ENCODE measurements around the gene ENPP6. TPM values are rescaled to one million over a fixed set of nuclear protein-coding genes. Genes with fewer than 3 reads are reported as not detected.

The ENPP6 gene
- total RNA-seq, 1 donor from 2014 or later = not detected

GRCh38 chr4:184168406-184169019 lies 49.2 kb downstream of the ENPP6 start:
- Mint-ChIP-seq H3K4me3 (ENCODE audit: unreplicated experiment) (no peak overlapping the region), H3K27me3 (ENCODE audit: unreplicated experiment) (peaks cover 2% of the 10 kb centered on the region), H3K27ac (ENCODE audit: unreplicated experiment) (no peak overlapping the region), H3K4me1 (ENCODE audit: low read depth, unreplicated experiment) (peaks cover 15% of the 10 kb centered on the region), H3K36me3 (ENCODE audit: unreplicated experiment) (peaks cover 6% of the 10 kb centered on the region), H3K9me3 (ENCODE audit: unreplicated experiment) (peaks cover 4% of the 10 kb centered on the region)
- DNase-seq = peak; percentile 90
- peak; percentile 97 for TF ChIP-seq CTCF (IDR thresholded peaks at IDR 0.05; ENCODE audit: partially characterized antibody, unreplicated experiment)

GRCh38 chr4:184167576-184167975 lies 50.1 kb downstream of the ENPP6 start:
- Mint-ChIP-seq H3K27me3 (ENCODE audit: unreplicated experiment) (peaks cover 2% of the 10 kb centered on the region), H3K4me3 (ENCODE audit: unreplicated experiment) (no peak overlapping the region), H3K36me3 (ENCODE audit: unreplicated experiment) (peaks cover 6% of the 10 kb centered on the region), H3K27ac (ENCODE audit: unreplicated experiment) (no peak overlapping the region), H3K9me3 (ENCODE audit: unreplicated experiment) (peaks cover 4% of the 10 kb centered on the region), H3K4me1 (ENCODE audit: low read depth, unreplicated experiment) (peaks cover 15% of the 10 kb centered on the region)
- no peak for DNase-seq
- no peak for TF ChIP-seq CTCF (IDR thresholded peaks at IDR 0.05; ENCODE audit: partially characterized antibody, unreplicated experiment)

- Mint-ChIP-seq H3K36me3 (ENCODE audit: unreplicated experiment) (peaks cover 5% of the 10 kb centered on the region), H3K27me3 (ENCODE audit: unreplicated experiment) (peaks cover 2% of the 10 kb centered on the region), H3K27ac (ENCODE audit: unreplicated experiment) (no peak overlapping the region), H3K4me1 (ENCODE audit: low read depth, unreplicated experiment) (peaks cover 13% of the 10 kb centered on the region), H3K4me3 (ENCODE audit: unreplicated experiment) (no peak overlapping the region), H3K9me3 (ENCODE audit: unreplicated experiment) (peaks cover 4% of the 10 kb centered on the region)
- no peak for TF ChIP-seq CTCF (IDR thresholded peaks at IDR 0.05; ENCODE audit: partially characterized antibody, unreplicated experiment)
- no peak for DNase-seq
Observed at GRCh38 chr4:184166736-184167135, 50.9 kb downstream of the ENPP6 start.

- Mint-ChIP-seq H3K4me1 (ENCODE audit: low read depth, unreplicated experiment) (peaks cover 3% of the 10 kb centered on the region), H3K9me3 (ENCODE audit: unreplicated experiment) (no peaks in the 10 kb centered on the region), H3K36me3 (ENCODE audit: unreplicated experiment) (no peaks in the 10 kb centered on the region), H3K4me3 (ENCODE audit: unreplicated experiment) (no peak overlapping the region), H3K27ac (ENCODE audit: unreplicated experiment) (no peak overlapping the region), H3K27me3 (ENCODE audit: unreplicated experiment) (no peaks in the 10 kb centered on the region)
- DNase-seq = no peak
- TF ChIP-seq CTCF (IDR thresholded peaks at IDR 0.05; ENCODE audit: partially characterized antibody, unreplicated experiment) = no peak
Observed at GRCh38 chr4:184165291-184165690, 52.4 kb downstream of the ENPP6 start.

GRCh38 chr4:184163813-184164212 lies 53.9 kb downstream of the ENPP6 start:
- Mint-ChIP-seq H3K36me3 (ENCODE audit: unreplicated experiment) (no peaks in the 10 kb centered on the region), H3K27ac (ENCODE audit: unreplicated experiment) (no peak overlapping the region), H3K4me1 (ENCODE audit: low read depth, unreplicated experiment) (peaks cover 2% of the 10 kb centered on the region), H3K27me3 (ENCODE audit: unreplicated experiment) (no peaks in the 10 kb centered on the region), H3K9me3 (ENCODE audit: unreplicated experiment) (no peaks in the 10 kb centered on the region), H3K4me3 (ENCODE audit: unreplicated experiment) (no peak overlapping the region)
- peak; percentile 48 for TF ChIP-seq CTCF (IDR thresholded peaks at IDR 0.05; ENCODE audit: partially characterized antibody, unreplicated experiment)
- peak; percentile 87 for DNase-seq
